HepG2 (cell line): ENCODE results near the gene OAF. TPM values are rescaled to one million over a fixed set of nuclear protein-coding genes. Genes with fewer than 3 reads are reported as not detected.

Source experiments
- ATF7 ChIP-seq, 2 experiments: fragments of 450-650 bp in 1 of 2; sonication (generic) in 1 of 2; formaldehyde crosslinking in 1 of 2; IDR thresholded peaks; 2 replicates each; pipeline versions ENCODE4 v1.4.0 to v1.6.1; 2016 to 2020; ENCODE audit warnings: antibody characterized with exemption in 1 of 2, mild to moderate bottlenecking in 1 of 2, missing genetic modification reagents in 1 of 2
- FOXK2 ChIP-seq: fragments of 450-650 bp; IDR thresholded peaks from 2 replicates; pipeline ENCODE4 v1.6.1; 2016
- polyA plus RNA-seq, 8 experiments: library from polyadenylated mRNA; depleted of rRNA in 3 of 8; stranded (reverse) in 7 of 8; unstranded in 1 of 8; fragments of >200 nt; fragmentation: Illumina TruSeq in 4 of 8; extraction: Trizol in 4 of 8; gene quantifications; 2 replicates each; pipeline versions ENCODE4 v1.2.1 to v1.2.3, GENCODE V29; 2011 to 2016; ENCODE audit warnings: low read depth in 4 of 8, missing spikeins in 1 of 8, mixed read lengths in 1 of 8; ENCODE audit not compliant: insufficient read depth in 1 of 8
- total RNA-seq, 5 experiments: library from RNA; depleted of rRNA; stranded (reverse); fragments of >200 nt; fragmentation: Illumina TruSeq; extraction: Trizol; gene quantifications; 2 replicates each; pipeline ENCODE4 v1.2.3, GENCODE V29; 2016; ENCODE audit warnings: low read depth in 1 of 5
- TF ChIP-seq, protein P1 (sequence below): sonication (generic); formaldehyde crosslinking; IDR thresholded peaks from 2 replicates; pipeline ENCODE4 v1.5.1; 2020; ENCODE audit warnings: missing genetic modification reagents, mild to moderate bottlenecking, borderline replicate concordance
- TF ChIP-seq, protein P2 (sequence below), 2 experiments: sonication (generic) in 1 of 2; formaldehyde crosslinking in 1 of 2; IDR thresholded peaks; 2 replicates each; pipeline versions ENCODE4 v1.6.1 to v1.9.0; 2014 to 2022; ENCODE audit warnings: antibody characterized with exemption in 1 of 2, borderline replicate concordance in 1 of 2, inconsistent platforms in 1 of 2, low read depth in 1 of 2, missing genetic modification reagents in 1 of 2
- TF ChIP-seq, protein P3 (sequence below): sonication (generic); formaldehyde crosslinking; IDR thresholded peaks from 2 replicates; pipeline ENCODE4 v1.4.0; 2020; ENCODE audit warnings: mild to moderate bottlenecking, missing genetic modification reagents
- TF ChIP-seq, protein P4 (sequence below): sonication (generic); formaldehyde crosslinking; IDR thresholded peaks from 2 replicates; pipeline ENCODE4 v1.5.0; 2020; ENCODE audit warnings: mild to moderate bottlenecking, missing genetic modification reagents, moderate library complexity

The OAF gene
- total and polyA plus RNA-seq, 2 of the 13 experiments (the other 11 are each of a cell fraction or from before 2014, with no cell fraction given) = 63.7 to 94.6 TPM

DNA sequence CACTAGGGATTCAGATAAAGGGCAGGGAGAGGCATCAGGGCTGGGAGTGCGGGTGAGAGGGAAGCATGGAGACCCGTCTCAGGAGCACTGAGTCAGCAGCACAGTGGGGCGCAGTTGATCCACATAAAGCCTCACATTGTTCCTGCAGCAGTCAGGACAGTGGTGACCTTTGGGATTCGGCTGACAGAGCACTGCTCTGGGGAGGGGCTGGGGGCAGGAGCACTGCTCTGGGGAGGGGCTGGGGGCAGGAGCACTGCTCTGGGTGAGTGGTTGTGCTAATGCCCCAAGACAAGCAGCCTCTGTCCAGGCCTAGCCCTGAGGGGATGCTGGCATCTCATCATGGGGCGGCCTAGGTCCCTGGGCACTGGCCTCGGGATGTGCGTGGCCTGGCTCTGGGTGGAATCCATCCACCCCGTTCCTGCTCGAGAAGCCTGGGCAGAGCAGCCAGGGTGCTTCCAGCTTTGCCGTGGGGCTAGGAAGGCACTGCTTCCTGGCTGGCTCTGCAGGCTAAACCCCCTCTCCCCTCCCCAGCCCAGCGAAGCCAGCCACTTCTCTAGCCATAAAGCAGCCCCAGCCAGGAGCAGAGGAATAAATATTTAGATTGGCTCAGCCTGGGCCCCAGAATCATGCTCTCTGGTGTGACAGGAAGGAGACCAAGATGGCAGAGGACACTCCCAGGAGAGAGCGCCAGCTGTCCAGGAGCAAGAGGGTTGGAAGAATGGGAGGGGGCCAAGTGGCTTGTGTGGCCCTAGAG, 7.3 kb downstream of the OAF start (continued):
- TF ChIP-seq, protein P1, sequence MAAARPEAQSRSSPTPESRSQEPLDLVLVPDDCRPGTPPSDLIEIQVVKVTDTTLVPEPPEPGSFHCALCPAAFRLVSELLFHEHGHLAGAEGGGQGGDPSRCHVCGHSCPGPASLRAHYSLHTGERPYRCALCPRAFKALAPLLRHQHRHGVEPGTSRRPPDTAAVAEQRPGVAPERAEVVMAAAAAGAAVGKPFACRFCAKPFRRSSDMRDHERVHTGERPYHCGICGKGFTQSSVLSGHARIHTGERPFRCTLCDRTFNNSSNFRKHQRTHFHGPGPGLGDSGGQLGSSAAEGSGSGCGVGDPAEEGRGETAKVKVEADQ (CRISPR knock-in tag) = 0 out of 2 replicates have a peak, but pooled peaks have one; percentile 28
- TF ChIP-seq, protein P2, sequence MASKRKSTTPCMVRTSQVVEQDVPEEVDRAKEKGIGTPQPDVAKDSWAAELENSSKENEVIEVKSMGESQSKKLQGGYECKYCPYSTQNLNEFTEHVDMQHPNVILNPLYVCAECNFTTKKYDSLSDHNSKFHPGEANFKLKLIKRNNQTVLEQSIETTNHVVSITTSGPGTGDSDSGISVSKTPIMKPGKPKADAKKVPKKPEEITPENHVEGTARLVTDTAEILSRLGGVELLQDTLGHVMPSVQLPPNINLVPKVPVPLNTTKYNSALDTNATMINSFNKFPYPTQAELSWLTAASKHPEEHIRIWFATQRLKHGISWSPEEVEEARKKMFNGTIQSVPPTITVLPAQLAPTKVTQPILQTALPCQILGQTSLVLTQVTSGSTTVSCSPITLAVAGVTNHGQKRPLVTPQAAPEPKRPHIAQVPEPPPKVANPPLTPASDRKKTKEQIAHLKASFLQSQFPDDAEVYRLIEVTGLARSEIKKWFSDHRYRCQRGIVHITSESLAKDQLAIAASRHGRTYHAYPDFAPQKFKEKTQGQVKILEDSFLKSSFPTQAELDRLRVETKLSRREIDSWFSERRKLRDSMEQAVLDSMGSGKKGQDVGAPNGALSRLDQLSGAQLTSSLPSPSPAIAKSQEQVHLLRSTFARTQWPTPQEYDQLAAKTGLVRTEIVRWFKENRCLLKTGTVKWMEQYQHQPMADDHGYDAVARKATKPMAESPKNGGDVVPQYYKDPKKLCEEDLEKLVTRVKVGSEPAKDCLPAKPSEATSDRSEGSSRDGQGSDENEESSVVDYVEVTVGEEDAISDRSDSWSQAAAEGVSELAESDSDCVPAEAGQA (IDR thresholded peaks at IDR 0.05; ENCODE audit: low read depth) = no peak
- TF ChIP-seq, protein P2 (CRISPR knock-in tag; IDR thresholded peaks at IDR 0.05; ENCODE audit: borderline replicate concordance) = no peak
- TF ChIP-seq, protein P3, sequence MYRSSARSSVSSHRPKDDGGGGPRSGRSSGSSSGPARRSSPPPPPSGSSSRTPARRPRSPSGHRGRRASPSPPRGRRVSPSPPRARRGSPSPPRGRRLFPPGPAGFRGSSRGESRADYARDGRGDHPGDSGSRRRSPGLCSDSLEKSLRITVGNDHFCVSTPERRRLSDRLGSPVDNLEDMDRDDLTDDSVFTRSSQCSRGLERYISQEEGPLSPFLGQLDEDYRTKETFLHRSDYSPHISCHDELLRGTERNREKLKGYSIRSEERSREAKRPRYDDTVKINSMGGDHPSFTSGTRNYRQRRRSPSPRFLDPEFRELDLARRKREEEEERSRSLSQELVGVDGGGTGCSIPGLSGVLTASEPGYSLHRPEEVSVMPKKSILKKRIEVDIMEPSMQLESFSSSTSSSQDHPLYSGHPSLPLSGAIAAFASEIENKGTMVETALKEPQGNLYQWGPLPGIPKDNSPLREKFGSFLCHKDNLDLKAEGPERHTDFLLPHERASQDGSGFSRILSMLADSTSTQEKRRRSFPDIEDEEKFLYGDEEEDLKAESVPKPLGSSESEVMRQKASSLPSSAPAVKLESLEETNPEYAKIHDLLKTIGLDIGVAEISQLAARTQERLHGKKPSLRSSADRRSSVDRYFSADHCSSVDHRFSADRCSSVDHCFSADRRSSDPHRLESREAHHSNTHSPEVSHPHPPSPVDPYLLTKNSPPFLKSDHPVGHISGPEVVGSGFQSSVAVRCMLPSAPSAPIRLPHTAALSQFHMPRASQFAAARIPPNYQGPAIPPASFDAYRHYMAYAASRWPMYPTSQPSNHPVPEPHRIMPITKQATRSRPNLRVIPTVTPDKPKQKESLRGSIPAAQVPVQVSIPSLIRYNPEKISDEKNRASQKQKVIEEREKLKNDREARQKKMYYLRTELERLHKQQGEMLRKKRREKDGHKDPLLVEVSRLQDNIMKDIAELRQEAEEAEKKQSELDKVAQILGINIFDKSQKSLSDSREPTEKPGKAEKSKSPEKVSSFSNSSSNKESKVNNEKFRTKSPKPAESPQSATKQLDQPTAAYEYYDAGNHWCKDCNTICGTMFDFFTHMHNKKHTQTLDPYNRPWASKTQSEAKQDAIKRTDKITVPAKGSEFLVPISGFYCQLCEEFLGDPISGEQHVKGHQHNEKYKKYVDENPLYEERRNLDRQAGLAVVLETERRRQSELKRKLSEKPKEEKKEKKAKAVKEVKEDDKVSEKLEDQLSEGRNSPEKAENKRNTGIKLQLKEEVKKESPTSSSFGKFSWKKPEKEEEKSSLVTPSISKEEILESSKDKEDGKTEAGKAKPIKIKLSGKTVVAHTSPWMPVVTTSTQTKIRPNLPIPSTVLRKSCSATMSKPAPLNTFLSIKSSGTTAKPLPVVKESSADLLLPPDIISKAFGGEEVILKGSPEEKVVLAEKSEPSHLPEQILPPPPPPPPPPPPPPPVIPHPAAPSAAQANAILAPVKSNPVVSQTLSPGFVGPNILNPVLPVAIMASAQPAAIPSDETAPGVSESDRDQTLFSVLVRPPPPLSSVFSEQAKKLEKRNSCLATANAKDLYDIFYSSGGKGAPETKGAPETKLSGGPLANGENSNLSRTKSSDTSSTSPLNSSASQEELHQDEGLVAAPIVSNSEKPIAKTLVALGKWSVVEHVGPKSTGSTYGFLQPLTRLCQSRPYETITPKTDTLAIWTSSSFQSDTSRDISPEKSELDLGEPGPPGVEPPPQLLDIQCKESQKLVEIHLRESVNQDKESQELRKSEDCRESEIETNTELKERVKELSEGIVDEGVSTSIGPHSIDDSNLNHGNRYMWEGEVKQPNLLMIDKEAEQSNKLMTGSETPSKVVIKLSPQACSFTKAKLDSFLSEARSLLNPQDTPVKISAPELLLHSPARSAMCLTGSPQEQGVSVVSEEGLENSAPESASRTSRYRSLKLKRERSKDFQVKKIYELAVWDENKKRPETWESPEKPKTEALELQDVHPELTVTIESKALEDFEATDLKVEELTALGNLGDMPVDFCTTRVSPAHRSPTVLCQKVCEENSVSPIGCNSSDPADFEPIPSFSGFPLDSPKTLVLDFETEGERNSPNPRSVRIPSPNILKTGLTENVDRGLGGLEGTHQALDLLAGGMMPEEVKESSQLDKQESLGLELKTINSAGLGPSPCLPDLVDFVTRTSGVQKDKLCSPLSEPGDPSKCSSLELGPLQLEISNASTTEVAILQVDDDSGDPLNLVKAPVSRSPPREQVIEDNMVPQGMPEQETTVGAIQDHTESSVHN (CRISPR knock-in tag) = no peak
- no peak for TF ChIP-seq ATF7 (IDR thresholded peaks at IDR 0.05)
- TF ChIP-seq ATF7 (CRISPR knock-in tag; IDR thresholded peaks at IDR 0.05) = no peak
- TF ChIP-seq, protein P4, sequence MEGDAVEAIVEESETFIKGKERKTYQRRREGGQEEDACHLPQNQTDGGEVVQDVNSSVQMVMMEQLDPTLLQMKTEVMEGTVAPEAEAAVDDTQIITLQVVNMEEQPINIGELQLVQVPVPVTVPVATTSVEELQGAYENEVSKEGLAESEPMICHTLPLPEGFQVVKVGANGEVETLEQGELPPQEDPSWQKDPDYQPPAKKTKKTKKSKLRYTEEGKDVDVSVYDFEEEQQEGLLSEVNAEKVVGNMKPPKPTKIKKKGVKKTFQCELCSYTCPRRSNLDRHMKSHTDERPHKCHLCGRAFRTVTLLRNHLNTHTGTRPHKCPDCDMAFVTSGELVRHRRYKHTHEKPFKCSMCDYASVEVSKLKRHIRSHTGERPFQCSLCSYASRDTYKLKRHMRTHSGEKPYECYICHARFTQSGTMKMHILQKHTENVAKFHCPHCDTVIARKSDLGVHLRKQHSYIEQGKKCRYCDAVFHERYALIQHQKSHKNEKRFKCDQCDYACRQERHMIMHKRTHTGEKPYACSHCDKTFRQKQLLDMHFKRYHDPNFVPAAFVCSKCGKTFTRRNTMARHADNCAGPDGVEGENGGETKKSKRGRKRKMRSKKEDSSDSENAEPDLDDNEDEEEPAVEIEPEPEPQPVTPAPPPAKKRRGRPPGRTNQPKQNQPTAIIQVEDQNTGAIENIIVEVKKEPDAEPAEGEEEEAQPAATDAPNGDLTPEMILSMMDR (CRISPR knock-in tag) = peak; percentile 61
- TF ChIP-seq FOXK2 = no peak
